Activated CD8-positive, alpha-beta memory T cell treated with anti-CD3 and anti-CD28 coated beads, Interleukin-2, amount 10 ng/mL, durations not matched to agents 7 days and 5 days (primary cell): ENCODE results near the gene MFSD12. TPM values are rescaled to one million over a fixed set of nuclear protein-coding genes. Genes with fewer than 3 reads are reported as not detected.

ENCODE experiments used
- ATAC-seq: fragments of 150-1000 bp; cut with Tn5 transposase; one replicate; pipeline ENCODE4 v1.10.0; 2021; ENCODE audit warnings: moderate library complexity
- CTCF ChIA-PET: fragments of 350-600 bp; sonication (Branson Sonifier 250); formaldehyde crosslinking; loops from one replicate; lab custom pipeline; 2021; ENCODE audit warnings: antibody characterized with exemption; lab: Charles Lee
- DNase-seq: peaks from one replicate; pipeline ENCODE4 v3.0.0-alpha.2; 2020
- H3K27ac Mint-ChIP-seq: one replicate; pipeline ENCODE4 v1.8.0; 2021; ENCODE audit warnings: mild to moderate bottlenecking, mixed read lengths
- H3K27me3 Mint-ChIP-seq: one replicate; pipeline ENCODE4 v1.8.0; 2021; ENCODE audit warnings: mixed read lengths
- H3K36me3 Mint-ChIP-seq: one replicate; pipeline ENCODE4 v1.8.0; 2021; ENCODE audit warnings: mild to moderate bottlenecking, mixed read lengths
- H3K4me1 Mint-ChIP-seq: one replicate; pipeline ENCODE4 v1.8.0; 2021; ENCODE audit warnings: mixed read lengths
- H3K4me3 Mint-ChIP-seq: one replicate; pipeline ENCODE4 v1.8.0; 2021; ENCODE audit warnings: mild to moderate bottlenecking, moderate library complexity, mixed read lengths
- H3K9me3 Mint-ChIP-seq: one replicate; pipeline ENCODE4 v1.8.0; 2022; ENCODE audit warnings: low read depth, mixed read lengths
- total RNA-seq, 2 experiments: library from RNA; stranded (reverse); gene quantifications; one replicate each; pipeline ENCODE4 v1.2.3, GENCODE V29; 2021

The MFSD12 gene
- total RNA-seq, 2 experiments from 2014 or later: 54.8 to 71.4 TPM

- DNase-seq: peak; percentile 55
- Mint-ChIP-seq H3K4me1 (peaks cover 39% of the 10 kb centered on the region), H3K4me3 (peak overlapping the region; percentile 92), H3K9me3 (no peaks in the 10 kb centered on the region), H3K27ac (peak overlapping the region; percentile 88), H3K36me3 (peaks cover 16% of the 10 kb centered on the region), H3K27me3 (no peaks in the 10 kb centered on the region)
- no peak for ATAC-seq
- CTCF ChIA-PET: no interaction called here
These were observed 49.8 kb downstream of the MFSD12 start for GRCh38 chr19:3507371-3508120.

GRCh38 chr19:3506384-3507340 is 50.7 kb downstream of the MFSD12 start:
- Mint-ChIP-seq H3K4me1 (peaks cover 39% of the 10 kb centered on the region), H3K4me3 (peak overlapping the region; percentile 92), H3K27me3 (no peaks in the 10 kb centered on the region), H3K36me3 (peaks cover 13% of the 10 kb centered on the region), H3K9me3 (no peaks in the 10 kb centered on the region), H3K27ac (peak overlapping the region; percentile 88)
- CTCF ChIA-PET: interaction anchor here (1.3 kb wide), 1 partner anchor 38 kb away, joined by 4 read pairs; no protein-coding TSS in a partner anchor
- peak; percentile 66 for DNase-seq
- ATAC-seq: peak; percentile 8

GRCh38 chr19:3505598-3506383 is 51.6 kb downstream of the MFSD12 start, which contains the start of gene FZR1:
Gene FZR1, plus strand, starts transcription at chr19:3506311. Its CDS starts 16,679 bp downstream, at chr19:3522990.
- no peaks in the 10 kb centered on the region for H3K9me3 Mint-ChIP-seq
- no peaks in the 10 kb centered on the region for H3K27me3 Mint-ChIP-seq
- ATAC-seq (peak; percentile 92), DNase-seq (peak; percentile 100)
- H3K4me1 Mint-ChIP-seq: peaks cover 43% of the 10 kb centered on the region
- H3K27ac Mint-ChIP-seq: peak within 1 kb of the TSS; percentile 91
- CTCF ChIA-PET: interaction anchor here (1.0 to 1.3 kb wide), 2 partner anchors 39 to 361 kb away, joined by 3 to 4 read pairs; no protein-coding TSS in a partner anchor
- peaks cover 12% of the 10 kb centered on the region for H3K36me3 Mint-ChIP-seq
- peak within 1 kb of the TSS; percentile 92 for H3K4me3 Mint-ChIP-seq

- H3K27me3 Mint-ChIP-seq: peaks cover 4% of the 10 kb centered on the region
These were observed 52.7 kb downstream of the MFSD12 start for GRCh38 chr19:3504735-3505134.

GRCh38 chr19:3503036-3503572 is 54.3 kb downstream of the MFSD12 start:
- Mint-ChIP-seq H3K9me3 (no peaks in the 10 kb centered on the region), H3K27me3 (peaks cover 4% of the 10 kb centered on the region), H3K36me3 (peaks cover 11% of the 10 kb centered on the region), H3K4me1 (peaks cover 41% of the 10 kb centered on the region), H3K27ac (no peak overlapping the region), H3K4me3 (no peak overlapping the region)
- DNase-seq (no peak), ATAC-seq (no peak)
- CTCF ChIA-PET: interaction anchor here (0.6 to 0.9 kb wide), 2 partner anchors 18 to 42 kb away, joined by 3 to 4 read pairs; no protein-coding TSS in a partner anchor

More at GRCh38 chr19:3504735-3505134, 52.7 kb downstream of the MFSD12 start:
- ATAC-seq (no peak), DNase-seq (no peak)
- CTCF ChIA-PET: interaction anchor here (1.0 to 1.4 kb wide), 3 partner anchors 20 to 360 kb away, joined by 3 read pairs; no protein-coding TSS in a partner anchor
- Mint-ChIP-seq H3K9me3 (no peaks in the 10 kb centered on the region), H3K36me3 (peaks cover 16% of the 10 kb centered on the region), H3K4me3 (peak overlapping the region; percentile 92), H3K27ac (peak overlapping the region; percentile 91), H3K4me1 (peaks cover 46% of the 10 kb centered on the region)

GRCh38 chr19:3501780-3502179 is 55.6 kb downstream of the MFSD12 start:
- no peak overlapping the region for H3K27ac Mint-ChIP-seq
- H3K4me1 Mint-ChIP-seq: peaks cover 34% of the 10 kb centered on the region
- H3K4me3 Mint-ChIP-seq: no peak overlapping the region
- H3K36me3 Mint-ChIP-seq: peaks cover 6% of the 10 kb centered on the region
- ATAC-seq (no peak), DNase-seq (no peak)
- H3K9me3 Mint-ChIP-seq: no peaks in the 10 kb centered on the region
- H3K27me3 Mint-ChIP-seq: peaks cover 4% of the 10 kb centered on the region
- CTCF ChIA-PET: interaction anchor here (0.7 to 3.3 kb wide), 4 partner anchors 11 to 217 kb away, joined by 3 to 28 read pairs (median 4); no protein-coding TSS in a partner anchor

- peak; percentile 86 for ATAC-seq
- peaks cover 4% of the 10 kb centered on the region for H3K27me3 Mint-ChIP-seq
These were observed 56.8 kb downstream of the MFSD12 start, which contains the start of gene DOHH for GRCh38 chr19:3500429-3501101. Gene DOHH, minus strand, starts transcription at chr19:3500674. Its CDS starts 3,860 bp downstream, at chr19:3496814.

GRCh38 chr19:3499738-3500428 is 57.5 kb downstream of the MFSD12 start:
- no peaks in the 10 kb centered on the region for H3K9me3 Mint-ChIP-seq
- peaks cover 4% of the 10 kb centered on the region for H3K27me3 Mint-ChIP-seq
- peaks cover 18% of the 10 kb centered on the region for H3K36me3 Mint-ChIP-seq
- peaks cover 27% of the 10 kb centered on the region for H3K4me1 Mint-ChIP-seq
- CTCF ChIA-PET: interaction anchor here (0.5 to 3.3 kb wide), 7 partner anchors 14 to 549 kb away, joined by 3 to 28 read pairs (median 3); no protein-coding TSS in a partner anchor
- H3K4me3 Mint-ChIP-seq: peak overlapping the region; percentile 89
- H3K27ac Mint-ChIP-seq: peak overlapping the region; percentile 96
- DNase-seq: no peak
- ATAC-seq: peak; percentile 10

More at GRCh38 chr19:3500429-3501101, 56.8 kb downstream of the MFSD12 start, which contains the start of gene DOHH:
- CTCF ChIA-PET: interaction anchor here (0.5 to 3.3 kb wide), 10 partner anchors 9 to 549 kb away, joined by 3 to 28 read pairs (median 4); no protein-coding TSS in a partner anchor
- Mint-ChIP-seq H3K9me3 (no peaks in the 10 kb centered on the region), H3K4me1 (peaks cover 29% of the 10 kb centered on the region), H3K36me3 (peaks cover 14% of the 10 kb centered on the region), H3K4me3 (peak within 1 kb of the TSS; percentile 89), H3K27ac (peak within 1 kb of the TSS; percentile 96)
- DNase-seq: peak; percentile 98

GRCh38 chr19:3497757-3498520 is 59.4 kb downstream of the MFSD12 start:
- H3K4me3 Mint-ChIP-seq: no peak overlapping the region
- no peak for DNase-seq
- CTCF ChIA-PET: interaction anchor here (1.6 kb wide), 1 partner anchor 12 kb away, joined by 9 read pairs; no protein-coding TSS in a partner anchor
- H3K27me3 Mint-ChIP-seq: peaks cover 4% of the 10 kb centered on the region
- H3K9me3 Mint-ChIP-seq: no peaks in the 10 kb centered on the region
- peaks cover 18% of the 10 kb centered on the region for H3K36me3 Mint-ChIP-seq
- peaks cover 21% of the 10 kb centered on the region for H3K4me1 Mint-ChIP-seq
- H3K27ac Mint-ChIP-seq: no peak overlapping the region
- no peak for ATAC-seq

- H3K4me1 Mint-ChIP-seq: peaks cover 21% of the 10 kb centered on the region
- no peak overlapping the region for H3K27ac Mint-ChIP-seq
- no peak overlapping the region for H3K4me3 Mint-ChIP-seq
- peaks cover 4% of the 10 kb centered on the region for H3K27me3 Mint-ChIP-seq
- no peak for DNase-seq
- H3K9me3 Mint-ChIP-seq: no peaks in the 10 kb centered on the region
- CTCF ChIA-PET: interaction anchor here (1.6 kb wide), 1 partner anchor 11 kb away, joined by 9 read pairs; no protein-coding TSS in a partner anchor
- H3K36me3 Mint-ChIP-seq: peaks cover 18% of the 10 kb centered on the region
- no peak for ATAC-seq
These were observed 60.8 kb downstream of the MFSD12 start for GRCh38 chr19:3496392-3497273.
